PC-9 (cell line): ENCODE data around the gene C19orf38. TPM values are rescaled to one million over a fixed set of nuclear protein-coding genes. Genes with fewer than 3 reads are reported as not detected.

Experiments
- BruUV-seq: library from RNA; stranded (reverse); fragments of 400-500 nt; replicated peaks from 2 replicates; lab custom pipeline; 2021; lab: Mats Ljungman, UMichigan
- CTCF ChIA-PET: fragments of 300-600 bp; sonication (Branson Sonifier 250); formaldehyde crosslinking; loops from one replicate; lab custom pipeline; 2022; ENCODE audit warnings: antibody characterized with exemption; lab: Charles Lee
- POLR2A ChIA-PET: fragments of 300-600 bp; sonication (Branson Sonifier 250); formaldehyde crosslinking; loops from one replicate; lab custom pipeline; 2022; ENCODE audit warnings: antibody characterized with exemption; ENCODE audit not compliant: unreplicated experiment; lab: Charles Lee
- DNase-seq, 2 experiments: peaks; one replicate each; pipeline versions ENCODE4 v3.0.0 to v3.0.0-alpha.2; 2015 to 2022; ENCODE audit warnings: mixed read lengths in 1 of 2
- H2AFZ ChIP-seq: fragments of 200-600 bp; sonication (generic); 2 replicates; pipeline ENCODE4 v1.8.1; 2017; ENCODE audit warnings: antibody characterized with exemption
- H3F3A ChIP-seq: fragments of 200-600 bp; sonication (generic); 2 replicates; pipeline ENCODE4 v1.8.1; 2017; ENCODE audit warnings: antibody characterized with exemption, mild to moderate bottlenecking, low read depth; ENCODE audit not compliant: insufficient read depth
- H3K27ac ChIP-seq: fragments of 200-600 bp; sonication (generic); 2 replicates; pipeline ENCODE4 v1.6.1; 2016; ENCODE audit warnings: mixed run types
- H3K27me3 ChIP-seq: fragments of 200-600 bp; sonication (generic); 2 replicates; pipeline ENCODE4 v1.6.1; 2016; ENCODE audit warnings: low read depth, mixed run types; ENCODE audit not compliant: insufficient read depth
- H3K36me3 ChIP-seq: fragments of 200-600 bp; sonication (generic); 2 replicates; pipeline ENCODE4 v1.6.1; 2016; ENCODE audit warnings: low read depth, mixed run types
- H3K4me1 ChIP-seq: fragments of 200-600 bp; sonication (generic); replicated peaks from 2 replicates; pipeline ENCODE4 v1.6.1; 2016; ENCODE audit warnings: mixed run types; ENCODE audit not compliant: insufficient read depth
- H3K4me2 ChIP-seq: fragments of 200-600 bp; sonication (generic); 2 replicates; pipeline ENCODE4 v1.6.1; 2017; ENCODE audit warnings: mixed run types
- H3K4me3 ChIP-seq: fragments of 200-600 bp; sonication (generic); 2 replicates; pipeline ENCODE4 v1.6.1; 2016; ENCODE audit warnings: mixed run types
- H3K79me2 ChIP-seq: fragments of 200-600 bp; sonication (generic); 2 replicates; pipeline ENCODE4 v1.6.1; 2017; ENCODE audit warnings: low read depth, mixed run types
- H3K9me2 ChIP-seq: fragments of 200-600 bp; sonication (generic); 2 replicates; pipeline ENCODE4 v1.8.1; 2017; ENCODE audit warnings: mild to moderate bottlenecking; ENCODE audit not compliant: insufficient read depth
- H3K9me3 ChIP-seq: fragments of 200-600 bp; sonication (generic); 2 replicates; pipeline ENCODE4 v1.8.1; 2016; ENCODE audit warnings: low read depth; ENCODE audit not compliant: insufficient read depth
- H4K20me1 ChIP-seq: fragments of 200-600 bp; sonication (generic); 2 replicates; pipeline ENCODE4 v1.8.1; 2017; ENCODE audit not compliant: insufficient read depth
- EZH2 ChIP-seq: fragments of 200-600 bp; sonication (generic); IDR thresholded peaks from 2 replicates; pipeline ENCODE4 v1.8.0; 2017; ENCODE audit warnings: antibody characterized with exemption, low read depth
- intact Hi-C: fragments of 100-400 bp; cut with micrococcal nuclease; formaldehyde crosslinking; loops from one replicate; pipeline ENCODE4 v1.10.0; 2022; ENCODE audit not compliant: unreplicated experiment
- total RNA-seq: library from RNA; stranded (reverse); gene quantifications from 2 replicates; pipeline ENCODE4 v1.2.3, GENCODE V29; 2021
- TF ChIP-seq, protein P1 (sequence below): fragments of 200-600 bp; sonication (generic); conservative IDR thresholded peaks from 2 replicates; pipeline ENCODE4 v1.6.1; 2017; ENCODE audit warnings: mixed run types, antibody characterized with exemption, mild to moderate bottlenecking, moderate library complexity

Gene C19orf38
- total RNA-seq, 1 experiment from 2014 or later: 0.59 TPM

GRCh38 chr19:10863107-10863717 is 15.0 kb downstream of the C19orf38 start:
- H3K4me3 ChIP-seq: no peak overlapping the region
- DNase-seq: peak; percentile 53 to 76

GRCh38 chr19:10864538-10864899 is 16.3 kb downstream of the C19orf38 start:
- Histone ChIP-seq H3K79me2 (no peaks in the 10 kb centered on the region), H3K4me3 (no peak overlapping the region), H3K27ac (no peak overlapping the region), H3F3A (peaks cover 25% of the 10 kb centered on the region), H3K9me2 (no peaks in the 10 kb centered on the region), H3K27me3 (no peaks in the 10 kb centered on the region), H4K20me1 (no peaks in the 10 kb centered on the region), H3K9me3 (no peaks in the 10 kb centered on the region), H3K4me1 (peaks cover 10% of the 10 kb centered on the region), H2AFZ (no peak overlapping the region; the same call in 1 of the 2 replicates), H3K4me2 (peak overlapping the region; percentile 30; the same call in 1 of the 2 replicates), H3K36me3 (no peaks in the 10 kb centered on the region)
- ChIA-PET CTCF (interaction anchor here (0.5 to 1.4 kb wide), 11 partner anchors 11 to 1858 kb away, joined by 3 to 24 read pairs (median 4); partner anchors contain the start of genes DNM2 and TMED1), POLR2A (interaction anchor here (0.6 to 0.8 kb wide), 5 partner anchors 13 to 163 kb away, joined by 3 to 8 read pairs (median 5); partner anchors contain the start of gene QTRT1)
- intact Hi-C loops: loop anchor here (1.0 kb wide), 1 partner anchor 147 kb away; no protein-coding TSS in a partner anchor
- no TSS peak for BruUV-seq
- TF ChIP-seq, protein P1, sequence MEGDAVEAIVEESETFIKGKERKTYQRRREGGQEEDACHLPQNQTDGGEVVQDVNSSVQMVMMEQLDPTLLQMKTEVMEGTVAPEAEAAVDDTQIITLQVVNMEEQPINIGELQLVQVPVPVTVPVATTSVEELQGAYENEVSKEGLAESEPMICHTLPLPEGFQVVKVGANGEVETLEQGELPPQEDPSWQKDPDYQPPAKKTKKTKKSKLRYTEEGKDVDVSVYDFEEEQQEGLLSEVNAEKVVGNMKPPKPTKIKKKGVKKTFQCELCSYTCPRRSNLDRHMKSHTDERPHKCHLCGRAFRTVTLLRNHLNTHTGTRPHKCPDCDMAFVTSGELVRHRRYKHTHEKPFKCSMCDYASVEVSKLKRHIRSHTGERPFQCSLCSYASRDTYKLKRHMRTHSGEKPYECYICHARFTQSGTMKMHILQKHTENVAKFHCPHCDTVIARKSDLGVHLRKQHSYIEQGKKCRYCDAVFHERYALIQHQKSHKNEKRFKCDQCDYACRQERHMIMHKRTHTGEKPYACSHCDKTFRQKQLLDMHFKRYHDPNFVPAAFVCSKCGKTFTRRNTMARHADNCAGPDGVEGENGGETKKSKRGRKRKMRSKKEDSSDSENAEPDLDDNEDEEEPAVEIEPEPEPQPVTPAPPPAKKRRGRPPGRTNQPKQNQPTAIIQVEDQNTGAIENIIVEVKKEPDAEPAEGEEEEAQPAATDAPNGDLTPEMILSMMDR: peak; percentile 95
- TF ChIP-seq EZH2: no peak
- DNase-seq: peak; percentile 42 to 78

More at GRCh38 chr19:10863107-10863717, 15.0 kb downstream of the C19orf38 start:
- Histone ChIP-seq H3K36me3 (no peaks in the 10 kb centered on the region), H4K20me1 (no peaks in the 10 kb centered on the region), H3F3A (peaks cover 31% of the 10 kb centered on the region), H3K4me2 (peak overlapping the region; percentile 24; the same call in 1 of the 2 replicates), H3K27ac (no peak overlapping the region), H3K9me2 (no peaks in the 10 kb centered on the region), H3K9me3 (no peaks in the 10 kb centered on the region), H3K79me2 (no peaks in the 10 kb centered on the region), H2AFZ (no peak overlapping the region), H3K4me1 (peaks cover 10% of the 10 kb centered on the region), H3K27me3 (no peaks in the 10 kb centered on the region)
- ChIA-PET CTCF (interaction anchor here (0.7 kb wide), 1 partner anchor 83 kb away, joined by 4 read pairs; no protein-coding TSS in a partner anchor), POLR2A (no interaction called here)
- intact Hi-C loops: loop anchor here (1.0 kb wide), 1 partner anchor 27 kb away; the partner anchor contains the start of gene TMED1
- TF ChIP-seq EZH2: no peak
- TF ChIP-seq, protein P1: no peak
- BruUV-seq: no TSS peak

- Histone ChIP-seq H3K27me3 (no peaks in the 10 kb centered on the region), H3F3A (peaks cover 25% of the 10 kb centered on the region), H3K9me3 (no peaks in the 10 kb centered on the region), H3K79me2 (no peaks in the 10 kb centered on the region), H3K4me1 (peaks cover 10% of the 10 kb centered on the region), H3K36me3 (no peaks in the 10 kb centered on the region), H2AFZ (no peak overlapping the region), H3K9me2 (no peaks in the 10 kb centered on the region), H3K4me2 (no peak overlapping the region), H3K4me3 (no peak overlapping the region), H4K20me1 (no peaks in the 10 kb centered on the region), H3K27ac (no peak overlapping the region)
- no TSS peak for BruUV-seq
- CTCF ChIA-PET: interaction anchor here (0.6 to 0.7 kb wide), 2 partner anchors 31 to 168 kb away, joined by 4 to 5 read pairs; partner anchors contain the start of gene TMED1
- intact Hi-C loops: no loop called here
- DNase-seq: no peak
- POLR2A ChIA-PET: no interaction called here
- TF ChIP-seq, protein P1: no peak
- no peak for TF ChIP-seq EZH2
These were observed 18.3 kb downstream of the C19orf38 start for GRCh38 chr19:10866495-10866894.
